ENCODE data around the gene PRSS36. TPM values are rescaled to one million over a fixed set of nuclear protein-coding genes. Genes with fewer than 3 reads are reported as not detected.

PRSS36 gene
- total RNA-seq, 1 experiment from 2014 or later = 0.59 TPM

DNA sequence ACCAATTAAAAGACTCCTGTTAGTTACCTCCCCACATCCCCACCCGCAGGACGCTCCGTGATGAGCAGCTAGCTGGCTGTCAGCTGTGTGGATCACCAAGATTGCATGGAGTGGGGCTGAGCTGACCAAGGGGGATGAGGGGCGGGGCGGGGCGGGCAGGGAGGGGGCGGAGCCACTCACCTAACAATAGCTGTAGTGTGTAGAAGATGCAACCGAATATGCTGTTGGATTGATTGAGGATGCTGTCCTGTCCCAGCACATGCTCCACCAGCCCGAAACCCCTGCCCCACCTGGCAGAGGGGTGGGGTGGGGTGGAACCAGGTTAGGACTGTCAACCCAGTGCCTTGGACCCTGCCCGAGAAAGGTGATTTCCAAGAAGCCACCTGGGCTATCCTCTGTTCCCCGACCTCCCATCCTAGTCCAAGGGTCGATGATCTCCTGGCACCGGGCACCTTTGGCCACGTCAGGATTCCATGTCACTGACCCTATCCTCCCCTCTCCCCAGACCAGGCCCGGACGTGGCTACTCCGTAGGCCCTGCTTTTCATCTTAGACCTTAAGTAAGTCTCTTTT, 56.6 kb downstream of the PRSS36 start:
- H3K36me3 ChIP-seq (replicated peaks; ENCODE audit: control insufficient read depth, insufficient read depth, low read length) = peaks cover 12% of the 10 kb centered on the region
- H3K4me3 ChIP-seq (ENCODE audit: insufficient read depth, low read depth, low read length) = peak overlapping the region; percentile 95
- DNase-seq = peak; percentile 92
- no peaks in the 10 kb centered on the region for H3K27me3 ChIP-seq (ENCODE audit: control insufficient read depth, insufficient read depth, low read length)

DNA sequence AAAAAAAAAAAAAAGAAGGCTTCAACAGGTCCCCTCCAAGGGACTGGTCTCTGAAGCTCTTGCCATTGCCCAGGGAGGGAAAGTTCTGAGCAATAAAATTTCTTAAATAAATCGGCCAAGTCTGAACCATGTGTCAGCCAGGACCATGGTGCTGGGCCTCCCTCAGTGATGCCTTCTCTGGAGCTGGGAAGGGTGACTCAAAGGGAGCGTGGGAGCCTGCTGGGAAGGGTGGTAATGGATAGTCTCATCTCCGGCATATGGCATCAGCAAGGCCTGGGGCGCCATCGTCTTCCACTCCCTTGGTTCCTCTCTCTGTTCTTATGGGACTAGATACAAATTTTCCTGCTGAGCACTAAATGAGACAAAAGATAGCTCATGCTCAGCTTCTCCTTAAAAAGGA, 57.5 kb downstream of the PRSS36 start:
- Histone ChIP-seq H3K36me3 (replicated peaks; ENCODE audit: control insufficient read depth, insufficient read depth, low read length) (peaks cover 12% of the 10 kb centered on the region), H3K4me3 (ENCODE audit: insufficient read depth, low read depth, low read length) (no peak overlapping the region), H3K27me3 (ENCODE audit: control insufficient read depth, insufficient read depth, low read length) (no peaks in the 10 kb centered on the region)
- DNase-seq = peak; percentile 16

DNA sequence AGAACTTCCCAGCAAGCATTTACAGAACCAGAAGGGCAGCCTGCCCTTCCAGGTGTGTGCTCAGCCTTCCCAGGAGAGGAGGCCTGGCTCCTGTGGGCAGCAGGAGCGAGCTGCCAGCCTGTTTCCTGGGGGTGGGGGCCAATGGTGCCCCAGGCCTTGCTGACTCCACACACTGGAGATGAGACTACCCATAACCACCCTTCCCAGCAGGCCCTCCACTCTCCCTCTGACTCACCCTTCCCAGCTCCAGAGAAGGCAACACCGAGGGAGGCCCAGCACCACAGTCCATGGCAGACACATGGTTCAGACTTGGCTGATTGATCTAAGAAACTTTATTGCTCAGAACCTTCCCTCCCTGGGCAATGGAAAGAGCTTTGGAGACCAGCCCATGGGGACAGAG, 59.3 kb downstream of the PRSS36 start:
- peaks cover 12% of the 10 kb centered on the region for H3K36me3 ChIP-seq (replicated peaks; ENCODE audit: control insufficient read depth, insufficient read depth, low read length)
- H3K27me3 ChIP-seq (ENCODE audit: control insufficient read depth, insufficient read depth, low read length) = no peaks in the 10 kb centered on the region
- no peak overlapping the region for H3K4me3 ChIP-seq (ENCODE audit: insufficient read depth, low read depth, low read length)
- no peak for DNase-seq

DNA sequence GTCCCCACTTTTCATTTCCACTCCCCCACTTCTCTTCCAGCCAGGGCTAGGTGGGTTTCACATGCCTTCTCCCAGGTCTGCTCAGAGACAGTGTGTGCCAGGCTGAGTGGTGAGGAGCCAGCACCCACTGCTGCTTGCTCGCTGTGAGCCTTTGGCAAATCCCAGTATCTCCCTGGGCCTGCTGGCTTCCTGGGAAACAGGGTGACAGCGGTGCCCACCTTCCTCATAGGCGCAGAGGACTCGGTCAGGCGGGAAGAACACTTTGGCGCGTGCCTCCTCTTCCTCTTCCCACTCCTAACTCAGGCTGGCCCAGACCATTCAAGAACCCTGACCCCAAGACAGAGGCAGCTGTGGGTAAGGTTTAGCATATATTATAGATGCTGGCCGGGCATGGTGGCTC, 60.7 kb downstream of the PRSS36 start:
- no peak overlapping the region for H3K4me3 ChIP-seq (ENCODE audit: insufficient read depth, low read depth, low read length)
- no peaks in the 10 kb centered on the region for H3K27me3 ChIP-seq (ENCODE audit: control insufficient read depth, insufficient read depth, low read length)
- H3K36me3 ChIP-seq (replicated peaks; ENCODE audit: control insufficient read depth, insufficient read depth, low read length) = peaks cover 12% of the 10 kb centered on the region
- DNase-seq = no peak

Other genes starting within 250 kb of the PRSS36 start
- gene FBXL19, start 226.5 kb downstream of the PRSS36 start, total RNA-seq (2014; rRNA removed; shearing (Covaris generic)) = 78.3 and 89.8 TPM in 2 replicates
- 15.3 and 18.4 TPM in 2 replicates for gene ORAI3, start 201.0 kb downstream of the PRSS36 start, total RNA-seq (2014; rRNA removed; shearing (Covaris generic))
- gene SETD1A, start 192.3 kb downstream of the PRSS36 start, total RNA-seq (2014; rRNA removed; shearing (Covaris generic)) = 4.1 and 5.0 TPM in 2 replicates
- gene HSD3B7, start 164.9 kb downstream of the PRSS36 start, total RNA-seq (2014; rRNA removed; shearing (Covaris generic)) = 4.4 and 8.2 TPM in 2 replicates
- 1.3 and 4.1 TPM in 2 replicates for gene STX1B, start 139.4 kb downstream of the PRSS36 start, total RNA-seq (2014; rRNA removed; shearing (Covaris generic))
- 13.6 and 14.2 TPM in 2 replicates for gene STX4, start 116.5 kb downstream of the PRSS36 start, total RNA-seq (2014; rRNA removed; shearing (Covaris generic))
- 16.4 and 19.9 TPM in 2 replicates for gene ZNF668, start 75.8 kb downstream of the PRSS36 start, total RNA-seq (2014; rRNA removed; shearing (Covaris generic))
- gene ZNF646, start 75.6 kb downstream of the PRSS36 start, total RNA-seq (2014; rRNA removed; shearing (Covaris generic)) = 28.8 and 30.0 TPM in 2 replicates
- gene PRSS53, start 61.1 kb downstream of the PRSS36 start, total RNA-seq (2014; rRNA removed; shearing (Covaris generic)) = 1.3 and 4.5 TPM in 2 replicates
- 127 and 135 TPM in 2 replicates for gene VKORC1, start 55.3 kb downstream of the PRSS36 start, total RNA-seq (2014; rRNA removed; shearing (Covaris generic))
- gene BCKDK, start 41.7 kb downstream of the PRSS36 start, total RNA-seq (2014; rRNA removed; shearing (Covaris generic)) = 52.7 and 64.0 TPM in 2 replicates
- gene KAT8, start 32.4 kb downstream of the PRSS36 start, total RNA-seq (2014; rRNA removed; shearing (Covaris generic)) = 61.7 and 77.2 TPM in 2 replicates
- 57.1 and 65.4 TPM in 2 replicates for gene PRSS8, start 14.3 kb downstream of the PRSS36 start, total RNA-seq (2014; rRNA removed; shearing (Covaris generic))
- 35.3 and 39.8 TPM in 2 replicates for gene FUS, start 30.1 kb upstream of the PRSS36 start, total RNA-seq (2014; rRNA removed; shearing (Covaris generic))
- gene PYCARD, start 52.7 kb upstream of the PRSS36 start, total RNA-seq (2014; rRNA removed; shearing (Covaris generic)) = 32.2 and 35.2 TPM in 2 replicates
- 0.03 and 0.44 TPM in 2 replicates for gene TRIM72, start 64.1 kb upstream of the PRSS36 start, total RNA-seq (2014; rRNA removed; shearing (Covaris generic))
- not detected in 2 replicates for gene PYDC1, start 67.1 kb upstream of the PRSS36 start, total RNA-seq (2014; rRNA removed; shearing (Covaris generic))
- gene ITGAM, start 109.9 kb upstream of the PRSS36 start, total RNA-seq (2014; rRNA removed; shearing (Covaris generic)) = 0.04 TPM in 1 of 2 replicates, not detected in the other
- gene ITGAX, start 205.1 kb upstream of the PRSS36 start, total RNA-seq (2014; rRNA removed; shearing (Covaris generic)) = 0.26 and 0.80 TPM in 2 replicates
- not detected in 2 replicates for gene ITGAD, start 243.3 kb upstream of the PRSS36 start, total RNA-seq (2014; rRNA removed; shearing (Covaris generic))

Measured in H7 (cell line).